Neural crest cell (in vitro differentiated cells): ENCODE results near the gene PERP. TPM values are rescaled to one million over a fixed set of nuclear protein-coding genes. Genes with fewer than 3 reads are reported as not detected.
A peak's percentile ranks its signal among the peaks of the same experiment; 100 is the strongest.

Experiments used
- DNase-seq: peaks from one replicate; pipeline ENCODE4 v3.0.0; 2021; ENCODE audit warnings: low read depth, mixed read lengths, low spot score
- H3K27ac Mint-ChIP-seq: one replicate; pipeline ENCODE4 v1.8.0; 2021; ENCODE audit warnings: mild to moderate bottlenecking, mixed read lengths; ENCODE audit not compliant: unreplicated experiment
- H3K27me3 Mint-ChIP-seq: 2 replicates; pipeline ENCODE4 v1.8.0; 2021; ENCODE audit warnings: low read depth, mild to moderate bottlenecking, mixed read lengths
- H3K36me3 Mint-ChIP-seq: 2 replicates; pipeline ENCODE4 v1.8.0; 2021; ENCODE audit warnings: low read depth, mild to moderate bottlenecking, mixed read lengths
- H3K4me1 Mint-ChIP-seq: 2 replicates; pipeline ENCODE4 v1.8.0; 2021; ENCODE audit warnings: mixed read lengths
- H3K4me3 Mint-ChIP-seq: one replicate; pipeline ENCODE4 v1.8.0; 2021; ENCODE audit warnings: mild to moderate bottlenecking, mixed read lengths
- H3K9me3 Mint-ChIP-seq: 2 replicates; pipeline ENCODE4 v1.8.0; 2021; ENCODE audit warnings: mixed read lengths
- long read RNA-seq: library from polyadenylated mRNA; unstranded; transcript quantifications from one replicate; pipeline ENCODE4 v2.0.0, GENCODE V29; 2020
- total RNA-seq: library from RNA; stranded (reverse); gene quantifications from 2 replicates; pipeline ENCODE4 v1.2.1, GENCODE V29; 2021
- TF ChIP-seq, protein P1 (sequence below): fragments of 200-600 bp; sonication (generic); conservative IDR thresholded peaks from 2 replicates; pipeline ENCODE4 v1.5.0; 2021; ENCODE audit warnings: antibody characterized with exemption, mild to moderate bottlenecking

The PERP gene
- total RNA-seq = 3.0 and 3.3 TPM in 2 replicates
- long read RNA-seq, full-length matches to known transcripts = 8 of 8 reads
- long read RNA-seq, partial matches to known transcripts = 0 of 8 reads
- long read RNA-seq, other reads (novel, unspliced or antisense) = 0 of 8 reads

DNA sequence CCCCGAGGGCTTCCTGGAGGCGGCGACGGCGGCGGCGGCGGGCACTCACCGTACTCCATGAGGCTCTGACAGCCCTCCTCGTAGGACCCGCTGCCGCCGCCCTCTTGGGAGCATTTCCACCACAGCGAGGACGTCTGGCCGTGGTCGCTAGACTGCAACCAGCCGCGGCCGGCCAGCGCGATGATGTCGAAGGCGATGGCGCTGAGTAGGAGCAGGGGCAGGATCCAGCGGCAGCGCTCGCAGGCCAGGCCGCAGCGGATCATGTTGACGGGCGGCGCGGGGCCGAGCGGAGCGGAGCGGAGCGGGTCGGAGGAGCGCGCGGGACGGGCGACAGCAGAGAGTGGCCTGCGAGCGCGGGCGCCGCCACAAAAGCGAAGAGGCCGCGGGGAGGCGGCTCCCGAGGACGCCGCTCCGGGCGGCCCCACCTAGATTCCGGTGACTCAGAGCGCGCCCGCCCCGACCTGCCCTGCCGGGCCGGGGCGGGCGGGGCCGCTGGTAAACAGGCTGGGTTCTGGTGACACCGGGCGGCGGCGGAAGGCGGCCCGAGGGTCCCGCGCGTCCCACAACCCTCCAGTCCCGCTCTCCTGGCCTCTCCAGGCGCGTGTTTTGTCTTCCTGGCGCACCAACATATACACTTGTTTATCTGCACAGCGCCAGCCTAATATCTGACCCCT, at the start of gene PERP:
TSS of gene PERP (minus strand) at position 342 of the 674 bp plus-strand sequence. CDS start at position 263, 79 bp downstream.
- peaks cover 52% of the 10 kb centered on the region for H3K27me3 Mint-ChIP-seq
- H3K36me3 Mint-ChIP-seq = no peaks in the 10 kb centered on the region
- peaks cover 19% of the 10 kb centered on the region for H3K4me1 Mint-ChIP-seq
- H3K27ac Mint-ChIP-seq = peak within 1 kb of the TSS; percentile 65
- no peaks in the 10 kb centered on the region for H3K9me3 Mint-ChIP-seq
- DNase-seq = peak; percentile 38
- TF ChIP-seq, protein P1, sequence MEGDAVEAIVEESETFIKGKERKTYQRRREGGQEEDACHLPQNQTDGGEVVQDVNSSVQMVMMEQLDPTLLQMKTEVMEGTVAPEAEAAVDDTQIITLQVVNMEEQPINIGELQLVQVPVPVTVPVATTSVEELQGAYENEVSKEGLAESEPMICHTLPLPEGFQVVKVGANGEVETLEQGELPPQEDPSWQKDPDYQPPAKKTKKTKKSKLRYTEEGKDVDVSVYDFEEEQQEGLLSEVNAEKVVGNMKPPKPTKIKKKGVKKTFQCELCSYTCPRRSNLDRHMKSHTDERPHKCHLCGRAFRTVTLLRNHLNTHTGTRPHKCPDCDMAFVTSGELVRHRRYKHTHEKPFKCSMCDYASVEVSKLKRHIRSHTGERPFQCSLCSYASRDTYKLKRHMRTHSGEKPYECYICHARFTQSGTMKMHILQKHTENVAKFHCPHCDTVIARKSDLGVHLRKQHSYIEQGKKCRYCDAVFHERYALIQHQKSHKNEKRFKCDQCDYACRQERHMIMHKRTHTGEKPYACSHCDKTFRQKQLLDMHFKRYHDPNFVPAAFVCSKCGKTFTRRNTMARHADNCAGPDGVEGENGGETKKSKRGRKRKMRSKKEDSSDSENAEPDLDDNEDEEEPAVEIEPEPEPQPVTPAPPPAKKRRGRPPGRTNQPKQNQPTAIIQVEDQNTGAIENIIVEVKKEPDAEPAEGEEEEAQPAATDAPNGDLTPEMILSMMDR = no peak
- H3K4me3 Mint-ChIP-seq = peak within 1 kb of the TSS; percentile 90

DNA sequence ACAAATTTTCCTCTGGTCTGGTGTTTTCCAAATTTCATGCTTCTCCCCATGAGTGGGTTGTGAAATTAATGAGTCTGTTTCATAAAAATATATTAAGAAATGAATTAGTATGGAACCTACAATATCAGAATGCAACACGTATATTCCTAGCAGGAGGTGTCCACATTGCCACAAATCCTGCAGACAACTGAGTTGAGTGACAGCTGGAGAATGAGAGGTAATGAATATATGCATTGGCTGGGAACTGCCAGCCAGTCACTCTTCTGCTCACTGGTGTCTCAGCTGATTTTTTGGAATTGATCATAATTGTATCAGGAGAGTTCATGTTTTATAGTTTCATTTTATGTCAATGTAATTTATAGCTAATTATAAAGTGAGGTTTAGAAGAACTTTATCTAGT, 48.2 kb upstream of the PERP start:
- Mint-ChIP-seq H3K27ac (no peak overlapping the region), H3K36me3 (peaks cover 7% of the 10 kb centered on the region), H3K4me3 (no peak overlapping the region), H3K4me1 (no peaks in the 10 kb centered on the region), H3K27me3 (peaks cover 58% of the 10 kb centered on the region), H3K9me3 (peaks cover 6% of the 10 kb centered on the region)
- DNase-seq = no peak
- TF ChIP-seq, protein P1 = no peak

- Mint-ChIP-seq H3K4me1 (no peaks in the 10 kb centered on the region), H3K27ac (no peak overlapping the region), H3K9me3 (no peaks in the 10 kb centered on the region), H3K36me3 (no peaks in the 10 kb centered on the region), H3K27me3 (peaks cover 32% of the 10 kb centered on the region), H3K4me3 (no peak overlapping the region)
- TF ChIP-seq, protein P1 = no peak
- DNase-seq = no peak
Measured at GRCh38 chr6:138146544-138146943, 39.3 kb upstream of the PERP start.

DNA sequence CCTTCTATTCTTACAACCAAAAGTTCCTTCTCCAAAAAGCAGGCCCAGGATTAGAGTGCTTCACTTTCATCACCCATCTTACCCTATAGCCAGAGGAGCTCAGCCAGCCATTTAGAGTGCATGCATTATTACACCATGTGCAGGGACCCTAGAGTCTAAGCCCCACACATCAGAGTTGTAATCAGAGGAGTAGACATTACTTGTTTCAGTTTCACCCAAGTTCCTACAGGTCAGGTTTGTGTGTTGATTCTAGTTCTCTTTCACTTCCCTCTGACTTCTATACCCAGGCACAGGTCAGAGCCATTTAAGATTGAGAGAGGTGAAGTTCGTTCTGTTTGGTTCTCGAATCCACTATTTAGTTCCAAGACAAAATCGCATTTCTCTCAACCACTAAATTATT, 38.2 kb upstream of the PERP start:
- Mint-ChIP-seq H3K4me3 (no peak overlapping the region), H3K9me3 (no peaks in the 10 kb centered on the region), H3K4me1 (no peaks in the 10 kb centered on the region), H3K27ac (no peak overlapping the region), H3K36me3 (no peaks in the 10 kb centered on the region), H3K27me3 (peaks cover 28% of the 10 kb centered on the region)
- DNase-seq = no peak
- TF ChIP-seq, protein P1 = no peak

DNA sequence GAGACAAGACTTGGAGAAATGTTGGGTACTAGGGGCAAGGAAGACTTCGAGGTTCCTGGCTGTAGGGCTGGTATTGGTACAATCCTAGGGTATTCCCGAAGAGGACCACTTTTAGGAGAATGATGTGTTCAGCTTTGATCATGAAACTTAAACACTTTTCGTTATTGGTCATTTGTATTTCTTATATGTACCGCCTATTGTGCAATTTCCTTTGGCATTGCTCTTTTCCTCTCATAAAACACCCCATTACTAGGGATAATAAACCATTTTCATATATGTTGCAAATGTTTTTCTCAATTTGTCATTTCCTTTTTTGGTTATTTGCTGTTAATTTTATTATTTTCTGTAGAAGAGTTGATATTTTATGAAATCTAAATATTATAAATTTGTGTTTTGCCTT, 35.6 kb upstream of the PERP start:
- Mint-ChIP-seq H3K4me3 (no peak overlapping the region), H3K9me3 (no peaks in the 10 kb centered on the region), H3K4me1 (no peaks in the 10 kb centered on the region), H3K36me3 (no peaks in the 10 kb centered on the region), H3K27ac (no peak overlapping the region), H3K27me3 (peaks cover 21% of the 10 kb centered on the region)
- DNase-seq = no peak
- TF ChIP-seq, protein P1 = no peak
